H1 (cell line): Measurements from ENCODE around the gene MSI2. TPM values are rescaled to one million over a fixed set of nuclear protein-coding genes. Genes with fewer than 3 reads are reported as not detected.

Source experiments
- CTCF ChIA-PET: fragments of 300-600 bp; sonication (Branson Sonifier 250); formaldehyde crosslinking; loops from one replicate; lab custom pipeline; 2021; ENCODE audit not compliant: partially characterized antibody; lab: Charles Lee
- POLR2A ChIA-PET: fragments of 300-600 bp; sonication (Branson Sonifier 250); formaldehyde crosslinking; loops from one replicate; lab custom pipeline; 2021; ENCODE audit warnings: inconsistent platforms; ENCODE audit not compliant: partially characterized antibody; lab: Charles Lee
- DNase-seq, 2 experiments: peaks; one replicate each; pipeline versions ENCODE4 v3.0.0 to v3.0.0-alpha.2; 2010 to 2022; ENCODE audit warnings: low spot score in 2 of 2, low read depth in 1 of 2, mixed read lengths in 1 of 2
- FAIRE-seq: peaks from 2 replicates; lab custom pipeline; 2011; peaks lifted over from hg19 to GRCh38; lab: Jason Lieb, UNC
- H2AFZ ChIP-seq: 2 replicates; pipeline ENCODE4 v1.8.1; 2012; ENCODE audit warnings: low read length, inconsistent platforms
- H2AK5ac ChIP-seq: 2 replicates; pipeline ENCODE4 v1.6.1; 2013; ENCODE audit warnings: low read depth, low read length
- H2BK120ac ChIP-seq: replicated peaks from 2 replicates; pipeline ENCODE3; 2013; ENCODE audit warnings: low read depth, low read length, inconsistent platforms
- H2BK12ac ChIP-seq: 2 replicates; pipeline ENCODE4 v1.6.1; 2013; ENCODE audit warnings: low read depth, low read length
- H2BK15ac ChIP-seq: 2 replicates; pipeline ENCODE4 v1.6.1; 2013; ENCODE audit warnings: low read length
- H2BK20ac ChIP-seq: 2 replicates; pipeline ENCODE4 v1.6.1; 2013; ENCODE audit warnings: low read length
- H2BK5ac ChIP-seq: 2 replicates; pipeline ENCODE4 v1.6.1; 2013; ENCODE audit warnings: low read depth, low read length
- H3K14ac ChIP-seq: 2 replicates; pipeline ENCODE4 v1.6.1; 2013; ENCODE audit warnings: inconsistent platforms; ENCODE audit not compliant: insufficient read length
- H3K18ac ChIP-seq: 2 replicates; pipeline ENCODE4 v1.6.1; 2013; ENCODE audit warnings: low read length; ENCODE audit errors: extremely low read depth
- H3K23ac ChIP-seq: 2 replicates; pipeline ENCODE4 v1.6.1; 2013; ENCODE audit warnings: inconsistent platforms; ENCODE audit not compliant: insufficient read length
- H3K23me2 ChIP-seq: 2 replicates; pipeline ENCODE4 v1.6.1; 2013; ENCODE audit warnings: low read depth, low read length
- H3K27ac ChIP-seq: 2 replicates; pipeline ENCODE4 v1.6.1; 2011; ENCODE audit warnings: low read depth, low read length, inconsistent platforms
- H3K27me3 ChIP-seq, 4 experiments: replicated peaks in 1 of 4; 1 replicate in 1 of 4; 2 replicates in 3 of 4; pipeline versions ENCODE4 v1.6.1 to v1.8.1; 2011 to 2013; ENCODE audit warnings: low read length in 3 of 4, mild to moderate bottlenecking in 3 of 4, inconsistent platforms in 2 of 4, mixed read lengths in 2 of 4, moderate library complexity in 1 of 4; ENCODE audit not compliant: control insufficient read depth in 3 of 4, insufficient read depth in 3 of 4; ENCODE audit errors: extremely low read depth in 1 of 4
- H3K36me3 ChIP-seq, 4 experiments: 2 replicates each; pipeline versions ENCODE4 v1.6.1 to v1.8.1; 2011 to 2013; ENCODE audit warnings: mild to moderate bottlenecking in 4 of 4, low read length in 3 of 4, moderate library complexity in 2 of 4, control low read depth in 1 of 4, inconsistent platforms in 1 of 4; ENCODE audit not compliant: insufficient read depth in 4 of 4, control insufficient read depth in 2 of 4
- H3K4ac ChIP-seq: replicated peaks from 2 replicates; pipeline ENCODE3; 2013; ENCODE audit warnings: low read length, low read depth, mixed read lengths, inconsistent platforms; ENCODE audit not compliant: insufficient read length
- H3K4me1 ChIP-seq, 4 experiments: replicated peaks in 1 of 4; 1 replicate in 1 of 4; 2 replicates in 3 of 4; pipeline versions ENCODE4 v1.6.1 to v1.8.1; 2011 to 2013; ENCODE audit warnings: low read length in 3 of 4, inconsistent platforms in 2 of 4, mixed read lengths in 1 of 4; ENCODE audit not compliant: insufficient read depth in 4 of 4, control insufficient read depth in 3 of 4
- H3K4me2 ChIP-seq, 2 experiments: 2 replicates each; pipeline versions ENCODE4 v1.6.1 to v1.8.1; 2011 to 2013; ENCODE audit warnings: low read depth in 2 of 2, low read length in 2 of 2, control low read depth in 1 of 2, inconsistent platforms in 1 of 2, mild to moderate bottlenecking in 1 of 2; ENCODE audit not compliant: insufficient read depth in 1 of 2
- H3K4me3 ChIP-seq, 4 experiments: fragments of 200-600, 300-600 bp in 1 of 4; sonication (generic), shearing (Covaris generic), sonication (Bioruptor Twin) in 1 of 4; 2 replicates each; pipeline versions ENCODE4 v1.5.1 to v1.8.1; 2011 to 2016; ENCODE audit warnings: low read length in 4 of 4, low read depth in 3 of 4, control low read depth in 2 of 4, inconsistent platforms in 2 of 4, mild to moderate bottlenecking in 2 of 4, mixed read lengths in 1 of 4, moderate library complexity in 1 of 4; ENCODE audit not compliant: insufficient read depth in 2 of 4; ENCODE audit errors: extremely low read depth in 1 of 4
- H3K56ac ChIP-seq: replicated peaks from 2 replicates; pipeline ENCODE3; 2013; ENCODE audit warnings: low read depth, mild to moderate bottlenecking, mixed read lengths, low read length, inconsistent platforms; ENCODE audit not compliant: insufficient read length
- H3K79me1 ChIP-seq: 2 replicates; pipeline ENCODE4 v1.6.1; 2013; ENCODE audit warnings: low read depth, low read length, control low read depth
- H3K79me2 ChIP-seq, 2 experiments: 2 replicates each; pipeline versions ENCODE4 v1.6.1 to v1.8.1; 2012 to 2013; ENCODE audit warnings: low read length in 2 of 2, mild to moderate bottlenecking in 2 of 2, inconsistent platforms in 1 of 2; ENCODE audit not compliant: insufficient read depth in 2 of 2, control insufficient read depth in 1 of 2
- H3K9ac ChIP-seq, 4 experiments: replicated peaks in 1 of 4; 1 replicate in 1 of 4; 2 replicates in 3 of 4; pipeline versions ENCODE4 v1.6.1 to v1.8.1; 2011 to 2013; ENCODE audit warnings: low read depth in 3 of 4, low read length in 3 of 4, control low read depth in 2 of 4, mild to moderate bottlenecking in 2 of 4, moderate library complexity in 2 of 4, inconsistent platforms in 1 of 4; ENCODE audit errors: extremely low read depth in 1 of 4
- H3K9me3 ChIP-seq, 2 experiments: 2 replicates each; pipeline versions ENCODE4 v1.6.1 to v1.8.1; 2012 to 2013; ENCODE audit warnings: mild to moderate bottlenecking in 2 of 2, moderate library complexity in 2 of 2, control low read depth in 1 of 2, inconsistent platforms in 1 of 2, low read depth in 1 of 2, low read length in 1 of 2, mixed read lengths in 1 of 2; ENCODE audit not compliant: insufficient read depth in 2 of 2
- H4K20me1 ChIP-seq, 2 experiments: replicated peaks in 1 of 2; 2 replicates each; pipeline versions ENCODE3 to v1.8.1; 2011 to 2013; ENCODE audit warnings: inconsistent platforms in 2 of 2, low read length in 2 of 2, mild to moderate bottlenecking in 1 of 2; ENCODE audit not compliant: insufficient read depth in 2 of 2, control insufficient read depth in 1 of 2
- H4K5ac ChIP-seq: 2 replicates; pipeline ENCODE4 v1.6.1; 2013; ENCODE audit warnings: low read length, low read depth, mixed read lengths, inconsistent platforms; ENCODE audit not compliant: insufficient read length
- H4K8ac ChIP-seq: 2 replicates; pipeline ENCODE4 v1.8.0; 2013; ENCODE audit warnings: mild to moderate bottlenecking, moderate library complexity, low read length, inconsistent platforms; ENCODE audit not compliant: insufficient read depth; ENCODE audit errors: extremely low read depth
- H4K91ac ChIP-seq: replicated peaks from 2 replicates; pipeline ENCODE3; 2013; ENCODE audit warnings: low read length, mixed read lengths, inconsistent platforms; ENCODE audit not compliant: insufficient read length
- ASH2L ChIP-seq: fragments of 200-600, 300-600 bp; sonication (generic); IDR thresholded peaks from one replicate; pipeline ENCODE4 v1.7.1; 2017; ENCODE audit warnings: low read length
- ATF3 ChIP-seq: IDR thresholded peaks from 2 replicates; pipeline ENCODE4 v1.6.1; 2011; ENCODE audit warnings: low read depth, mild to moderate bottlenecking, low read length; ENCODE audit not compliant: insufficient read depth
- FOSL1 ChIP-seq: IDR thresholded peaks from 2 replicates; pipeline ENCODE4 v1.6.1; 2011; ENCODE audit warnings: mild to moderate bottlenecking, low read depth, low read length, moderate library complexity; ENCODE audit not compliant: insufficient read depth
- HDAC2 ChIP-seq, 2 experiments: fragments of 300-600 bp in 1 of 2; sonication (generic) in 1 of 2; IDR thresholded peaks; 2 replicates each; pipeline ENCODE4 v1.6.1; 2011 to 2012; ENCODE audit warnings: low read depth in 2 of 2, low read length in 2 of 2, mild to moderate bottlenecking in 2 of 2, moderate library complexity in 2 of 2, borderline replicate concordance in 1 of 2, inconsistent platforms in 1 of 2
- JUND ChIP-seq: IDR thresholded peaks from 2 replicates; pipeline ENCODE4 v1.6.1; 2011; ENCODE audit warnings: mild to moderate bottlenecking, improper control_type of control experiment, low read length
- PHF8 ChIP-seq: fragments of 200-600 bp; sonication (generic); conservative IDR thresholded peaks from 2 replicates; pipeline ENCODE4 v1.7.1; 2012; ENCODE audit warnings: low read depth, mild to moderate bottlenecking, inconsistent platforms, low read length, moderate library complexity
- RNF2 ChIP-seq: fragments of 200-900, 300-1000 bp; sonication (generic); IDR thresholded peaks from 2 replicates; pipeline ENCODE4 v1.7.1; 2016; ENCODE audit warnings: borderline replicate concordance, low read depth, mild to moderate bottlenecking, antibody characterized with exemption, low read length; ENCODE audit not compliant: poor library complexity, severe bottlenecking; ENCODE audit errors: missing control alignments
- SIX5 ChIP-seq: IDR thresholded peaks from 2 replicates; pipeline ENCODE4 v1.6.1; 2011; ENCODE audit warnings: mild to moderate bottlenecking, low read depth, low read length
- SUZ12 ChIP-seq: fragments of 200-600 bp; sonication (generic); IDR thresholded peaks from 2 replicates; pipeline ENCODE4 v1.6.1; 2012; ENCODE audit warnings: mild to moderate bottlenecking, inconsistent platforms, low read length, moderate library complexity, mixed read lengths
- TEAD4 ChIP-seq: IDR thresholded peaks from 2 replicates; pipeline ENCODE4 v1.6.1; 2012; ENCODE audit warnings: low read depth, low read length, inconsistent platforms, mixed read lengths
- YY1 ChIP-seq: IDR thresholded peaks from 2 replicates; pipeline ENCODE4 v1.6.1; 2011; ENCODE audit warnings: low read depth, mild to moderate bottlenecking, low read length
- WGBS, 2 experiments: shearing (Covaris generic) in 1 of 2; methylation state at CpG; one replicate each; pipeline versions ENCODE4 v1.1.6 to v1.1.7; 2013 to 2015; ENCODE audit warnings: low lambda C conversion rate in 2 of 2, mixed read lengths in 2 of 2, inconsistent platforms in 1 of 2, low coverage in 1 of 2, missing lambda C conversion rate in 1 of 2; ENCODE audit not compliant: insufficient replicate concordance in 2 of 2, insufficient coverage in 1 of 2, insufficient read length in 1 of 2; ENCODE audit errors: extremely low coverage in 1 of 2, missing lambda C conversion rate in 1 of 2; 5-methylcytosine and 5-hydroxymethylcytosine counted together
- polyA plus RNA-seq, 7 experiments: library from polyadenylated mRNA; depleted of rRNA in 3 of 7; stranded (reverse) in 5 of 7; unstranded in 2 of 7; fragments of >200 nt in 5 of 7; fragments of 200-250 nt in 2 of 7; gene quantifications; 1 replicate in 5 of 7; 2 replicates in 1 of 7; 4 replicates in 1 of 7; pipeline versions ENCODE4 v1.2.1 to v1.2.3, GENCODE V29; 2011 to 2013; ENCODE audit warnings: missing spikeins in 2 of 7, mixed read lengths in 2 of 7
- total RNA-seq: library from RNA; stranded (reverse); fragmentation: NEBNext Ultra II Directional; extraction: Animal tissue kit (Norgen Biotek cat#: 25700); gene quantifications from 2 replicates; pipeline ENCODE4 v1.2.1, GENCODE V29; 2021

Gene MSI2
- total and polyA plus RNA-seq, 2 of the 8 experiments (the other 6 are each of a cell fraction or from before 2014, with no cell fraction given), result 36.7 to 80.6 TPM

- ChIA-PET CTCF (interaction anchor here (1.0 to 2.3 kb wide), 4 partner anchors 13 to 63 kb away, joined by 3 to 8 read pairs (median 4); no protein-coding TSS in a partner anchor), POLR2A (interaction anchor here (1.3 kb wide), 1 partner anchor 8 kb away, joined by 4 read pairs; no protein-coding TSS in a partner anchor)
- no peaks in the 10 kb centered on the region for H3K36me3 ChIP-seq
- no peak overlapping the region for H3K9ac ChIP-seq
- no peak overlapping the region for H2BK12ac ChIP-seq
- no peaks in the 10 kb centered on the region for H3K23me2 ChIP-seq
- peaks cover 8% of the 10 kb centered on the region for H3K79me1 ChIP-seq
- no peak overlapping the region for H3K4ac ChIP-seq
- H3K14ac ChIP-seq, result no peak overlapping the region
- H4K20me1 ChIP-seq, result peaks cover 2% of the 10 kb centered on the region in 2 experiments
- no peak overlapping the region for H2BK5ac ChIP-seq
- no peaks in the 10 kb centered on the region for H3K9me3 ChIP-seq
- H2AK5ac ChIP-seq, result no peak overlapping the region
- no peak overlapping the region for H3K56ac ChIP-seq
- no peak overlapping the region for H2BK15ac ChIP-seq
- no peak overlapping the region for H4K5ac ChIP-seq
- H3K79me2 ChIP-seq, result peaks cover 0 to 6% of the 10 kb centered on the region in 2 experiments; a peak in 3 of 4 replicates
- H4K8ac ChIP-seq, result no peak overlapping the region
- 85% methylated on average over 4 of the region's 4 CpGs; no CpG with 5 or more reads in 1 of the 2 experiments for WGBS, 2 experiments
- H2BK120ac ChIP-seq, result no peak overlapping the region
- no peak overlapping the region for H3K18ac ChIP-seq
- no peak overlapping the region for H3K4me3 ChIP-seq
- H2AFZ ChIP-seq, result no peak overlapping the region
- H4K91ac ChIP-seq, result no peak overlapping the region
- H3K23ac ChIP-seq, result no peak overlapping the region
- no peaks in the 10 kb centered on the region for H3K27me3 ChIP-seq
- H3K27ac ChIP-seq, result no peak overlapping the region
- H3K4me2 ChIP-seq, result no peak overlapping the region
- peaks cover 0 to 5% (median 2%) of the 10 kb centered on the region in 4 experiments; a peak in 4 of 7 replicates for H3K4me1 ChIP-seq
- FAIRE-seq (no peak), DNase-seq (no peak)
- H2BK20ac ChIP-seq, result no peak overlapping the region
- TF ChIP-seq YY1 (no peak), FOSL1 (no peak), JUND (no peak), TEAD4 (no peak), ASH2L (no peak), SIX5 (no peak), ATF3 (no peak), HDAC2 (IDR thresholded peaks at IDR 0.05; ENCODE audit: borderline replicate concordance in 1 of 2, low read depth in 2 of 2, low read length in 2 of 2) (no peak), SUZ12 (no peak), PHF8 (no peak), RNF2 (no peak)
These were observed 234.0 kb downstream of the MSI2 start for GRCh38 chr17:57490111-57490845.
